Jurkat, Clone E6-1 (cell line): ENCODE measurements around the gene KLHL6.
A peak's percentile ranks its signal among the peaks of the same experiment; 100 is the strongest.
"Not testable (repeated sequence)": the region's sequence is repeated elsewhere in the genome, so short reads cannot be mapped to it uniquely, and the experiment has no call there.

Experiments used
- DNase-seq: peaks from one replicate; pipeline ENCODE4 v3.0.0-alpha.2; 2011; ENCODE audit warnings: low read depth, low spot score
- H3K4me3 ChIP-seq: 2 replicates; pipeline ENCODE4 v1.5.1; 2011; ENCODE audit warnings: mild to moderate bottlenecking, low read length, control low read depth, moderate library complexity

The KLHL6 gene

DNA sequence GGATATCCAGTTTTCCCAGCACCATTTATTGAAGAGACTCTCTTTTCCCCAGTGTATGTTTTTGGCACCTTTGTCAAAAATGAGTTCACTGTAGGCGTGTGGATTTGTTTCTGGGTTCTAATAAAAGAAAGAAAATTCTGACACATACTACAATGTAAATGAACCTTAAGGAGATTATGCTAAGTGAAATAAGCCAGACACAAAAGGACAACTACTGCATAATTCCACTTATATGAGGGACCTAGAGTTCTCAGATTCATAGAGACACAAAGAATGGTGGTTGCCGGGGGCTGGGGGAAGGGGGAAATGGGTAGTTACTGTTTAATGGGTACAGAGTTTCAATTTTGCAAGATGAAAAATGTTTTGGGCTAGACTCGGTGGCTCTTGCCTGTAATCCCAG lies 14.7 kb upstream of the KLHL6 start:
- not testable (repeated sequence) for DNase-seq, H3K4me3 ChIP-seq

DNA sequence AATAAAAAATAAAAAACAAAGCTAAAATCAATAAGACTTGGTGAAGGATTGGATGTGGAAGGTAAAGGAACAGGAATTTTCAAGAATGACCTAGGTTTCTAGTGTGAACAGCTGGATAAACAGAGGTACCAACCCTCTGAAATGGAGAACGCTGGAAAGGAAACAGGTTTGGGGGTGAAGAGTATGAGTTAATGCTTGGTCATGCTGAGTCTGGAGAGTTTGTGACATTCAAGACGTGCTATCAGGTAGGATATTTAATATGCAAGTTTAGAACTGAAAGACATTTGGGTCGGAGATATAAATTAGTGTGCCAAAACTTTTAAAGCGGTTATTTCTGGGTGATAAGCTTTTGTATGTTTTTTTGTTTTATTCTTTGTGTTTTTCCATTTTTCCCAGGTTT lies 11.4 kb upstream of the KLHL6 start:
- no peak for DNase-seq
- no peak overlapping the region for H3K4me3 ChIP-seq

DNA sequence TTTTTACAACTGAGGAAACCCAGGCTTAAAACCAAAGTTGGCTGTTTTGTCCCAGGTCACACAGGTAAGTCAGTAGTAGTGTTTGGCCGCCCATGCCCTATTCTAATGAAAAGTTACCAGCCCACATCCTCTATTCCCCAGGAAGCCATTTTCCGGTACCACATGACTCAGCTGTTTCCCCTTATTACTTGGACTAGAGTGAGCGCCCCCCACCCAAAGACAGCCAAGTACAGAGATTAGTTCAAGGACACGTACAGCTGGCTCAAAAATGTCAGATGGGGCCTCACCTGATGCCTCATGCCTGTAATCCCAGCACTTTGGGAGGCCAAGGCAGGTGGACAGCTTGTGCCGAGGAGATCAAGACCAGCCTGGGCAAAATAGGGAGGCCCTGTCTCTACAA lies 8.5 kb upstream of the KLHL6 start:
- no peak overlapping the region for H3K4me3 ChIP-seq
- no peak for DNase-seq

DNA sequence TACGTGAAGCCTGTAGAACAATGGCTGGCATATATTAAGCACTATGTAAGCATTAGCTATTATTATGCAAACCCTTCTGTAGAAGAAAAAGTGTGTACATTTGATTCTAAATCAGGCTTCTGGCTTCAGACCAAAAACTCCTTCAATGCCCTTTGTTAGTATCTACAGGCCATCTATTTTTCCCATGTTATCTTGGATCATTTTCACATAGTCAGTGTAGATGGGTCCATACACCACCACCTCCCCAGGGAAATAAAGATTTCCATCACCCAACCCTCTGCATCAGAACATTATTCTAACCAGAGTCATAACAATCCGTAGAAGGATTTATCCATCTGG lies 8.0 kb upstream of the KLHL6 start:
- DNase-seq = no peak
- no peak overlapping the region for H3K4me3 ChIP-seq

DNA sequence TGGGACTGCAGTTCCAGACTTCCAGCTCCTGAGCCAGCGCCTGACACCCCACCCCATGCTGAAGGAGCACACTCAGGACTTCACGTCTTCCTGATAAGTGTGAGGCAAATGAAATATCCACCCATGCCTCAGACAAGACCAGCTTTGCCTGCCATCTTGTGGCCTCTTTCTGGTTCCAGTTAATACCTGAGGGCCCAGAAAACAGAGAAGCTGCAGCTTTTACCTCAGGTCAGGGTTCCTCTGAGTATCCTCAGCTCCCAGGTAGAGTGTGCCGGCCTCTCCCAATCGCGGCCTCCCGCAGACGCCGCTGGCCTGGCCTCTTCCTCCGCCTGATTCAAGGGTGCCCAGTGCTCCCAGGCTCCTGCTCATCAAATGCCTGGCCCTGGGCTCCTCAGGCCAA lies 5.1 kb upstream of the KLHL6 start:
- no peak for DNase-seq
- H3K4me3 ChIP-seq = no peak overlapping the region

DNA sequence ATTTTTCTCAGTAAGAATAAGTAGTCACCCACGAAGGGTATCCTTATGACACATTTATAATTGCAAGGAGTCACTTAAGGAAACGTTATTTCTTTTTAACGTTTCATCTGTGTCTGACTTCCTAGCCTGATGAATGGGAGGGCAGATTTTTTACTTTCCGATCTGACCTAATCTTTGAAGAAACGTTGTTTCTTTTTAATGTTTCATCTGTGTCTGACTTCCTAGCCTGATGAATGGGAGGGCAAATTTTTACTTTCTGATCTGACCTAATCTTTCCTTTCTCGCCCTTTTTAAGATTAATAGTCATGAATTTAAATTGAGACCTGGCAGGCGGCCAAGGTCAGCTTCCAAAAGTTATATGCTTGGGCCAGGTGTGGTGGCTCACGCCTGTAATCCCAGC lies 3.0 kb upstream of the KLHL6 start:
- no peak overlapping the region for H3K4me3 ChIP-seq
- no peak for DNase-seq

DNA sequence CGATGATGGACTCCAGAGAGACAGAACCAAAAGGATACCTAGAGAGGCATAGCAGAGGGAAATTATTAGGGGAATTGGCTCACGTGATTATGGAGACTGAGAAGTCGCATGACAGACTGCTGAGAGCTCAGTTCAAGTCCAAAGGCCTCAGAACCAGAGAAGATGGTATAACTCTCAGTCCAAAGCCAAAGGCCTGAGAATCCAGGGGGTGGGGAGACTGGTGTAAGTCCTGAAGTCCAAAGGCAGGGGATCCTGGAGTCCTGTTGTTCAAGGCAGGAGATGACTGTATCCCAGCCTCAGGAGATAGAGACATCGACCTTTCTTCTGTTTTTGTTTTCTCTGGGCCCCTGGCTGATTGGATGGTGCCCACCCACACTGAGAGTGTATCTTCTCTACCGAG lies 1.2 kb upstream of the KLHL6 start:
- H3K4me3 ChIP-seq = no peak overlapping the region
- DNase-seq = no peak

DNA sequence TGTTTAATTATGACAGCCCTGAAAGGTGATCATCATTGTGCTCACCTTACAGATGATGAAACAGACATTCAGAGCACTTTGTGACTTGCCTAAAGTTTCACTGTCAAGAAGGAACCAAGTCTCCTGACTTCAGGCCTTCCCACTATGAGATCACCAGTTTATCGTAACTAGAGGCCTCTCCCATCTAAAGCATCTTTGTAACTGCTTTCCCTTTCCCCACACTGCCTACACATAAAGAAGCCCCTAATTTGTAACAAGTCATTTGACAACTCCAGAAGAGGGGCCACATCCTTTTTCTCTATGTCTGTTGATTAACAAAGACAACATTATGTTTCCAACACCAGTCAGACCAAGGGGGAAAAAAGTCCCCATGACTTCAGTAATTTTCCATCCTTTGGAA lies 1.1 kb downstream of the KLHL6 start:
- peak overlapping the region; percentile 1; the same call in 1 of the 2 replicates for H3K4me3 ChIP-seq
- no peak for DNase-seq

DNA sequence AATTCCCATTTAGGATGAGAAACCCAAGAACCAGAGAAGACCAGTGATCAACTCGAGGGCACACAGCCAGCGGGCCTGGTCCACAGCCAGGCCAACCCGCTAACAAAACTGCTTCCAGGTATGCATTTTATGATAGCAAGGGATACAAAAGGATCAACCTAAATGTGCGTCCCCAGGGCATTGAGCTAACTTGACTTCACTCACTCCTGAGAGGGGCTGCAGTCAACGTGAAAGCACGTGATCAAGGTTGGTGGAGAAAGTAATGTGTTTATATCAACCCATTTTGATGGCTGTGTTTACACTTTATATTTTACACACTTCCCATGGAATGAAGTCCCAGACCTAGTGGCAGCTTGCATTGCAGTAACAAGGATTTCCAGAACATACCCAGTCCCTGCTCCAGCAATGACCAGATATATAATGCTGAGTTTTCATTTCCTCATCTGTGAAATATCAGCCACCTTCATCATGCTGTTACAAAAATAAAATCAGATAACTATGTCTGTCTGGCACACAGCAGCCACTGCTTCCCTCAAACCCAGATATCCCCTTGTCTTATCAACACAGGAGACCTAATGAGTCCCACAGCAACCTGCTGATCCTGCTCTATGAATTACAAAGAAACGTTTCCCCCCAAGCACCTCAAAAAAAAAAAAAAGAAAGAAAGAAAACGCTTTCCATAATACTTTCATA lies 2.0 kb downstream of the KLHL6 start:
- DNase-seq = no peak
- H3K4me3 ChIP-seq = no peak overlapping the region

DNA sequence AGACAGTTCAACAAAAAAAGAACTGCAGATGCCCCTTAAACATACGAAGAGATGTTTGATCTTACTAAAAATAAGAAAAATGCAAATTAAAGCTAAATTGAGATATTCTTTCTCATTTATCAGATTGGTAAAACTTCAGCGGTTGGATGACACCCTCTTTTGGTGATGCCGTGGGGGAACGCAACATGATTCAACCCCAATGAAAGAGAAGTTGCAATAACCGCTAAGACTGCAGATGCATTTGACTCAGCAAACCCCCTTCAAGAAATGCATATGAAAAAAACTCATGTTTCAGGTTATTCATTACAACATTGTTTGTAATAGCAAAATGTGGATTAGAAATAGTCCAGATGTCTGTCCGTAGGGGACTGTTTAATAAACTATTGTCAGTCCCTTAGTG lies 3.6 kb downstream of the KLHL6 start:
- DNase-seq = no peak
- no peak overlapping the region for H3K4me3 ChIP-seq

DNA sequence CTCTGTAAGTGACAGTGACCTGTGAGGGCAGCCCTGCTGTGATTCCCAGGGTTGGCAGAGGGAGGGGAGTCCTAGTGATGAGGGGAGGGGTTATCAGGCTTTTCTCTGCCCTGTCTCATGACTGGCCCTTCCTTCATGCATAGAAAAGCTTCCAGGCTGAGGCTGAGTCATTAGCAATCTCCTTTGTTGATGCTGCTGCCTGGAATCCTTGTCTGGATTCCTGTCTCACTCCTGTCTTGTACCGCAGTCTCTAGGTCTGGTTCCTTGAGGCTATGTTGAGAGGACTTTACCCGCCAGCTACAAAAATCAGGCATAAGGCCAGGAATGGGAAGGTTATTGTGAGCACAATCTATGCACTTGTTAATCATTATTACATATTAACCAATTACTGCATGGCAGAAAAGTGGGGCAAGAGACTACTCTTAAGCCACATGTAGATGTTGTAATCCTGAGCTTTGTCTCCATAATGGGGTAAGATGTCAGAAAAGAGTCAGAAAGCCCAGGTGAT lies 7.2 kb downstream of the KLHL6 start:
- no peak for DNase-seq
- no peak overlapping the region for H3K4me3 ChIP-seq

DNA sequence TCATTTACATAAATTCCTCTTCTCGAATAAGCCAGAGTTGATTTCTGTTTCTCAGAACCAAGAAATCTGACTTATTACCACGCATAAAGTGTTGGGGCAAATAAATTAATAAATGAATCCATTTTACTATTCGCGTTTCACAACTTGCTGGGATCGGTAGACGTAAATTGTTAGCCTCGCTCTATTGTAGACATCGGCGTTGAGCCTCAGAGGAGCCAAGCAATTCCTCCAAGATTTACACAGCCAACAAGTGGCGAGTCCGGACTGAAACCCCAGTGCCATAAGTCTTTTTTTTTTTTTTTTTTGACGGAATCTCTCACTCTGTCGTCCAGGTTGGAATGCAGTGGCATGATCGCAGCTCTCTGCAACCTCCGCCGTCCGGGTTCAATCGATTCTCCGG lies 8.9 kb downstream of the KLHL6 start:
- no peak for DNase-seq

DNA sequence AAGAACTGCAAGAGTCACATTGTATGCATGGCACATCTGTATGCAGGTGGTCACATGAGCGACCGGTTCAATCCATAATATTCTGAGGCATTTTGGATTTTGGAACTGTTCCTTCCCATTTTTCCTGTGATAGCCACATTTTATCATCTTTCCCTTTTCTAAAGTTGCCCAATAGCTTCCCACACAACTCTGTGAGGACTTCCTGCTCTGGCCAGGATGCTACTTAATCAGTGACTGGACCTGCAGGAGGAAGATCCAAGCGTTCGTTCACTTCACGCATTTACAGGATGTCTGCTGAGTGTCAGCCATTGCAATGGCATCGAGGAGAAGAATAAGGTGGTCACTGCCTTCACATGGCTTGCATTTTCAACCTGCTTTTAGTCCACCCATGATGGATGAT lies 9.8 kb downstream of the KLHL6 start:
- H3K4me3 ChIP-seq = no peak overlapping the region
- no peak for DNase-seq

More for the DNA sequence above, 8.9 kb downstream of the KLHL6 start:
- H3K4me3 ChIP-seq = no peak overlapping the region

DNA sequence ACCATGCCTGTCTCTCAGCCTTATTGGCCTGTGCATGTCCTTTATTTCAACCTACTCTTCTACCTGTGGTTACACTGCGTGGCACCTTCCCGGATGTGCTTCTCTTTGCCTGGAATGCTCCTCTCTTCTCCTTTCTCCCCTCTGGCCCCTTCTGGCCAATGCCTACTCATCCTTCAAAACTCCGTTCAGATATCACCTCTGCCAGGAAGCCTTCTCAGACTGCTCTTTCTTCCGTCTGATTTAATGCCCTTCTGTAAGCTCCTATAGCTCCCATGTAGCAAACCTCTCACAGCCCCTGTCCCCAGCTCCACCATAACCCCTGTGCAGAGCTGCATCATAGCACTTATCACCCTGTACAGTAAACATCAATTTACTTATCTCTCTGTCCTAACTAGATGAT lies 13.2 kb downstream of the KLHL6 start:
- no peak for DNase-seq
- no peak overlapping the region for H3K4me3 ChIP-seq

DNA sequence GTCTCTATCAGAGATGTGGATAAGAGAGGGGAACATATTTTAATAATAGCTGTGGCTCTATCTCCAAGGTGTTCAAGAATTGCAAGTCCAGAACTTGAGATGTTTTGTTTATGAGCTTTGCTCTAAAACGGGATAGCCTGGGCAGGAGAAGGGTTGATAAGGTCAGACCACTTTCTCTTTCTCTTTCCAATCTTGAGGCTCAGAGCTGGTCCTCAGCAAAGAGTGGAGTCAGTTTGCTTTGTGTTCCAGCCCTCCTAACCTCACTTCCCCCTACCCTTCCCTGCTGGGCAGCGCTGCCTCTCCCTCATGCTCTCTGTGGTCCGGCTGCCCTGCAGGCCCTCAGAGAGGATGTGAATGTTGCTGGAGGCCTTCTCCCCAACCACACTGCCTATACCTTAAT lies 13.8 kb downstream of the KLHL6 start:
- no peak for DNase-seq
- no peak overlapping the region for H3K4me3 ChIP-seq

DNA sequence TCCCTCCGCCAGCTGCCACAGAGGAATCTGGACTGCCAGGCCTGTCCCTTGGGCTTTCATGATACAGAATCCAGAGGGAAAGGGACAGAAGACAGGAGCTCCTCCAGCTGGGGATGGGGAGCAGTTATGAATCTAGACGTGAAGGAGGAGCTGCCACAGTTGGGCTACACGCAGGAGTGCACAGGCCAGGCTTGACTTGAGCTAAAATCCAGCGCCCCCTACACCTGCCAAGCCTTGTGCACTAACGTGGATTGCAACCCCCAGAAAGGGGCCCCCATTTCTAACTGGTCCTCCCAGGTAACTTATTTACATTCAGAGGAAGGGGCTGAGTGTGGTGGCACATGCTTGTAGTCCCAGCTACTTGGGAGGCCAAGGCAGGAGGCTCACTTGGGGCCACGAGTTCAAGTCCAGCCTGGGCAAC lies 14.3 kb downstream of the KLHL6 start:
- H3K4me3 ChIP-seq = no peak overlapping the region
- no peak for DNase-seq

DNA sequence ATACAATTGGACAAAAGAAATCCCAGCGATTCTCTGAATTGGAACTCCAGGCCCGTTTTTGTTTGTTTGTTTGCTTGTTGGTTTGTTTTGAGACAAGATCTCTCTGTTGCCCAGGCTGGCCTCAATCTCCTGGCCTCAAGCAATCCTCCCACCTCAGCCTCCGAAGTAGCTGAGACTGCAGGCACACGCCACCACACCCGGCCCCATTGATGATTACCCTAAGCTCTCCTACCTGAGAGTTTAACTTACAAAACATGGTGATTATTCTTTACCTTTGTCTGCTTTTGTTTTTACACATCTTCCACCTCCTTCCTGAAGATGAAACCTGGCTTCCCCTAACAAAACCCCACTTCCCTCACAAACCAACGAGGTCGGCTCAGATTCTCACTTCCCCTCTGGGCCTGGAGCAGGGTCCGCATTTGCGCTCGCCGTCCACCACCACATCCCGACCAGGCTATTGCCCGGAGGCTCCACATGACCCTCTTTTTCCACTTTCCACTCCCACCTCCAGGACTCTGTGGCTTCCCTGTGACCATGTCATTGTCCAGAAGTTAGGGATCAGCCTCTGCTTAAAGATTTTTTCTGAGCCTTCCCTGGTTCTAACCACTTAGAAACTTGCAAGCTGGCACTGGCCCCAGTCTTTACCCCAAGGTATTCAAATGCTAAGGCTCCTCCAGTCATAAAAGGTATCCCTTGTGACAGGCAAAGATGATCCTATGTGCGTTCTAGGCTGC lies 14.8 kb downstream of the KLHL6 start:
- DNase-seq = no peak
- no peak overlapping the region for H3K4me3 ChIP-seq

DNA sequence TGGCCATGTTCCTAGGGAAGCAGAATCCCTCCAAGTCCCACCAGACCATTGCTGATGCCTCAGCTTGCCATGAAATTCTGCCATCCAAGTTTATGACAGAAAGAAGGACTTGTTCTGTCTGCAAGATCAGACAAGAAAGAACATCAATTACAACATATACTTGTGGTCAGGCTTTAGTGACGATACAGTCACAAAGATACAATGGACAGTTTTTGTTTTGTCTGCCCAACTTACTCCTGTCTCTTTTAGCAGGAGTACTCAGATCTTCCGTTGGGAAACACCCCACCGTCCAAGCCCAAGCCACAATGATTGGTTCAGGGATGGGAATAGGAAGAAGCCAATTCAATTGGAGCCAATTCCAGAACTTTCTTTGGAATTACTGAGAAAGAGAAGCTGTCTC lies 15.7 kb downstream of the KLHL6 start:
- no peak for DNase-seq
- H3K4me3 ChIP-seq = no peak overlapping the region

DNA sequence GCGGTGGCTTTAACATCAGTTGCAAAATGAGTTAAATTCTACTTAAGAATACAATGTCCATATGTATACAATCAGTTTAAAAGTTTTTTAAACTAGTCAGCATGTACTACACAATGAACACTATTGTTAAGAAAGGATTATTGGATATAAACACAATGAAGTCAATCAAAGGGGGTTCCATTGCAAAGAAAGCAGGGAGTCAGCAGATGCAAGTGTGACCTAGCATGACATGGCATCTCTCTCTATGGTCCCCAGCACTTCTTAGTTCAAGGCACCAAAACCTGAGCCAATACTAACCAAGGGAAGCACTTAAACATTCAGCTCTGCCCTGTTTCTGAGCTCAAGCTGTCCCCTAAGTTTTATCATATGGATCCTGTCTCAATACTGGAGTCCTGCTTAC lies 17.0 kb downstream of the KLHL6 start:
- no peak overlapping the region for H3K4me3 ChIP-seq
- DNase-seq = no peak

DNA sequence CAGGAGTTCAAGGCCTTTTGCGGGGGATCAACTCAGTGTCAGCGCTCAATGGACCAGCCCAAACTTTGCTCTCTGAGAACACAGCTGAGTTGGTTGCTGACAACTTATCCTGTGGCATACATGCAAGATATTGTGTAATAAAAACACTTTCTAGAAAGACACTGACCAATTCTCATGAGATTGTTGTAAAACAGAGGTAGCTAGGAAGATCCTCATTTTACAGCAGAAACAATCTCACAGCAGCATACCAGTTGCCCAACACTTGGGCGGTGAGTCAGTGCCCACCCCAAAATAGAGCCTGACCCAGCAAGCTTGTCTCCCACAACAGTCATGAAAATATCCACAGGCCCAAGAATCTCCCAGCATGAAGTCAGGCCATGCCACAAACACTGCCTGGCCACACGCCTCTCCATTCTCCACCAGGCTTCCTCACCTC lies 18.2 kb downstream of the KLHL6 start:
- no peak overlapping the region for H3K4me3 ChIP-seq
- DNase-seq = no peak
